ENCODE measurements around the gene ZNF780B.

Gene ZNF780B

GRCh38 chr19:40035996-40036395 lies 20.0 kb downstream of the ZNF780B start:
- no peak for DNase-seq

- no peak for DNase-seq
These were observed 22.0 kb downstream of the ZNF780B start for GRCh38 chr19:40033989-40034560.

DNA sequence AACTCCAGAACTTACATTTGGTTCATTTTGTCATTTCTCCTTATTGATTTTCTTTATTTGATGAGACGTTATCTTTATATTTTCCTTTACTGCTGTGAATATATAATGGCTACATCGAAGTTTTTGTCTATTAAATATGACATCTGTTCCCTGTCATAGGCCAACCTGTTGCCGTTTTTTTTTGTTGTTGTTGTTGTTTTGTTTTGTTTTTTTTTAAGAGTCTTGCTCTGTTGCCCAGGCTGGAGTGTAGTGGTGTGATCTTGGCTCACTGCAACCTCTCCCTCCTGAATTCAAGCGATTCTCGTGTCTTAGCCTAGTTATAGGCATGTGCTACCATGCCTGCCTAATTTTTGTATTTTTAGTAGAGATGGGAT lies 29.4 kb downstream of the ZNF780B start:
- DNase-seq: no peak

- no peak for DNase-seq
These were observed 30.0 kb downstream of the ZNF780B start for GRCh38 chr19:40025938-40026596.

DNA sequence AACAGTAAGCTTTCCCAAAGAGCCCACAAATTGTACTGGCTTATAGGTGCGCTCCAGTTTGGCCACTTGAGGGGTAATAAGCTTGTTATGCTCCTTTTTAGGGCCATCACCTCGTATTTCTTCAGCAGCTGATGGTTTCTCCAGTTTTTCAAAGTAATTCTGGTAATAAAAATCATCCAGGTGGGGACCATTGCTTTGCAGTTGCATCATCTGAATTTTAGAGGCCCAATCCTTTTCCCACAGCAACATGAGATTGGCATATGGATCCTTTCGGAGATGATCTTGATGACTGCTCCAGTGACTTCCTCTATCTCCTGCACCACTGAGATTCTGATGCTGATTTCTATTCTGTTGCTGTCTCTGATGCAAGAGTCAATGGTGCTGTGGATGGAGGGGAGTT lies 32.1 kb downstream of the ZNF780B start:
- DNase-seq: no peak

GRCh38 chr19:40013991-40014390 lies 42.0 kb downstream of the ZNF780B start:
- DNase-seq: no peak

- no peak for DNase-seq
These were observed 46.4 kb downstream of the ZNF780B start for GRCh38 chr19:40009674-40010073.

- no peak for DNase-seq
These were observed 49.7 kb downstream of the ZNF780B start for GRCh38 chr19:40006273-40006691.

DNA sequence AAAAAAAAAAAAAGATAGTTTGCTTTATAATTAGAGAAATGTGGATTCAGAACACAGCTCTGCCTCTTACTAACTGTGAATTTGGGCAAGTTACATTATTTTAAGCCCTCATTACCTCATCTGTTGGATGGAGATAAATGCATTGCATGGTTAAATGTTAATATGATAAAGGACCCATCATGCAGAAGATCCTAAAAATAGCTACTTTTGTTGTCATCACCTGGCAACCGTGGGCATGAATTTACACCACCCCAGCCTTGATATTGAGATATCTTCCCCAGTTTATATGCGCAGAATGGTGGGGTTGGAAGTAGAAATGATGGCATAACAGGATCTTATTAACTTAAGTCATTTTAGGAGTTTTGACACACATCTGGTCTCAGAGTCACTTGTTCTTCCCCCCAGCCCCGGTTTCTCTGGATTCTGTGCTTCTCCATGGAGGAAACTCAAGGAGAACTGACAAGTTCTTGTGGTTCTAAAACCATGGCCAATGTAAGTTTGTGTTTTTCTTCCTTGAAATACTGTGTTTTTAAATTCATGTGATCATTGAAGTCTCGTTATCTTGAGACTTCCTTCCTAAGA lies 50.2 kb downstream of the ZNF780B start:
- DNase-seq: no peak

DNA sequence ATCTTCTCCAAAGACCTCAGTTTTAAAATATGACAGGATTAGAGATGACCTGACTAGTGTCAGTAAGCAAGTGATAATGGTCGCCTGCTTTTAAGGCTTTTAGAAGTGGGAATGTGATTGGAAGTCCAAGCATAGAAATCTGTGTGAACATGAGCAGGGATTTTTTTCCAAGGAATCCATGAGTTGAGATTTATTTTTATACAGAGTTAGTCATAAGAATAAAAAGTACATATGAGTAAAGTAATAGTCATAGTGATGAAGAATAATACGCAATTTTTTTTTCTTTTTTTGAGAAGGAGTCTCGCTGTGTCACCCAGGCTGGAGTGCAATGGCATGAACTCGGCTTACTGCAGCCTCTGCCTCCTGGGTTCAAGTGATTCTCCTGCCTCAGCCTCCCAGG lies 57.5 kb downstream of the ZNF780B start:
- no peak for DNase-seq

GRCh38 chr19:39997638-39998216 lies 58.3 kb downstream of the ZNF780B start:
- no peak for DNase-seq

- DNase-seq: peak; percentile 89
These were observed 59.0 kb downstream of the ZNF780B start, which contains the start of gene ZNF546 for GRCh38 chr19:39996811-39997637. Gene ZNF546, plus strand, starts transcription at chr19:39997060. Its CDS starts 1,267 bp downstream, at chr19:39998327.

DNA sequence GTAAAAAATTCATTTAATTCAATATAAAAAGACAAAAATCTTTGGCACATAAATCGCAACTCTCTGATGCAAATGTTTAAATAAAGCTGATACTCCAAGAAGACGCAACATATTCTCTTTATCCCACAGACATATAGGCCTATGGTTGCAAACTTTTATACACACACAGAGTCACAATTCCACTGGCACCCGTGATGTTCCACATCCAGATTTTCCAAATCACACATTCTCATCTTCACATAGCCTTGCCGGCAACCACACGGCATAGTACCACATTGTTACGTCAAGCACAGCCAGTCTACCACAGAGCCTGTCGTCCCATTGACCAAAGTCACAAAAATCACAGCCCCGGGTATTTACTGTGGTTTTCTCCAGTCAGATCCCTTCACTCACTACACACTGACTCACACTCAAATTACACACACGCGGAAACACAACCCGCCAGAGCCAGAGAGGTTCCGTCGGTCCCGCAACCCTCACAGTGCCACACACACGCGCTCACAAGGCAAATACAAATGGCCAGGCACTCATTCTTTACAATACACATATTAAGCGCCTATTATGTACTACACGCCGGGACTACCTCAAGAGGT lies 59.7 kb downstream of the ZNF780B start:
- DNase-seq: no peak

DNA sequence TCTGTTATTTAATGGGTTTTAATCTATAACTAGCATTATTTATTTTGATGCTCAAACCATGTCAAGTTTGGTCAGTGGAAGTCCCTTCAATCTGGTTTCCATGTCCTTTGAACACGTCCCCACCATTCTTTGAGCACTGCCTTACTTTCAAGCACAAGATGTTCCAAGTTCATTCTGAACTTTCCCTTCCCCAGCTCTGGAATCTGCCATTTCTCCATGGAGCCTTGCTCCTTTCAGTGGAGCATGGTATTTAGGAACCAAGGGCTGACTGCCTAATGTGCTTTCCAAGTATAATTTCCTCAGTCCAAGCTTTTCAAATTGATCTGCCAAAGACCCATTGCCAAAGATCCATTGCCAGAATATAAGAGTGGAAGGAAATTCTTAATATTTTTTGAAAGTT lies 60.2 kb downstream of the ZNF780B start:
- no peak for DNase-seq

GRCh38 chr19:39994361-39994760 lies 61.7 kb downstream of the ZNF780B start:
- DNase-seq: no peak

- no peak for DNase-seq
These were observed 62.4 kb downstream of the ZNF780B start for GRCh38 chr19:39993605-39994004.

DNA sequence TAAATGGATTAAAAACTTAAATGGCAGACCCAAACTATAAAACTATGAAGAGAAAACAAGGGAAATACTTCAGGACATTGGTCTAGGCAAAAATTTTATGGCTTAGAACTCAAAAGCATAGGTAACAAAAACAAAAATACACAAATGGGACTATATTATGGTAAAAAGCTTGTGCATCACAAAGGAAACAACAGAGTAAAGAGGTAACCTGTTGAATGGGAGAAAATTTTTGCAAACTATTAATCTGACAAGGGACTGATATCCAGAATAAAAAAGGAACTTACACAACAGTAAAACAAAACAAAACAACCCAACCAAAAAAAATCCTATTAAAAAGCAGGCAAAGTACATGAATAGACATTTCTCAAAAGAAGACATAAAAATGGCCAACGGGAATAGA lies 68.4 kb downstream of the ZNF780B start:
- DNase-seq: no peak

DNA sequence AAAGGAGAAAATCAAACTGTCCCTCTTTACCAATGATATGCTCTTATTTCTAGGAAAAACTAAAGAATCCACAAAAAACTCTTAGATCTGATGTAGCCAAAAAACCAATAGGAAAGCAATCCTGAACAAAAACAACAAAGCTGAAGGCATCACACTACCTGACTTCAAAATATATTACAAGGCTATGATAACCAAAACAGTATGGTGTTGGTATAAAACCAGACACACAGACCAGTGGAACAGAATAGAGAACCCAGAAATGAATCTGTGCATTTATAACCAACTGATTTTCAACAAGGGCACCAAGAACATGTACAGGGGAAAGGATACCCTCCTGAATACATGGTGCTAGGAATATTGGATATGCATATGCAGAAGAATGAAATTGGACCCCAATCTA lies 68.9 kb downstream of the ZNF780B start:
- DNase-seq: no peak

- DNase-seq: no peak
These were observed 69.4 kb downstream of the ZNF780B start for GRCh38 chr19:39986643-39987042.

DNA sequence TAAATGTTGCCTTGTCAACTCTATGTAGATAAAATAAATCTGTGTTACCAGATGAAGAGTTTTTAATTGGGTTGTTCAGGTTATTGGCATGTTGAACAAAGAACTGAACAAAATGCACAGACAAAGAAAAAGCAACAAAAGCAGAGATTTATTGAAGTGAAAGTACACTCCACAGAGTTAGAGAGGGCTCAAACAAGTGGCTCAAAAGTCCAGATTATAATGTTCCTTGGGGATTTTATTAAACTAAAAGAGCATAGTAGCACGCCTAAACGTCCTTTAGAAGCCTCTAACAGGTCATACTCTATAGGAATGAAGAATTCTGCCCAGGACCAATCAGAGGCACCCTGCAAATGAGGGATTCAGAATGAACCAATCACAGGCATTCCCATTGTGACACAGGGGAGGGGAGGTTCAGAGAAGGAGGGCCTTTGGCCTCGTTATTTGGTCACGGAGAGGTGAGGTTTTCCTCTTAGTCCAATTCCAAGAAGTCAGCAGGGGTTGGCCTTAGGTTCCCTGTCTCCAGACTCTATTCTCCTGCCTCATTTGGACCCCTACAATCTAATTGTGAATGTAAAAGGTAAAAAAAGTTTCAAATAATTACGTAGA lies 72.2 kb downstream of the ZNF780B start:
- no peak for DNase-seq

DNA sequence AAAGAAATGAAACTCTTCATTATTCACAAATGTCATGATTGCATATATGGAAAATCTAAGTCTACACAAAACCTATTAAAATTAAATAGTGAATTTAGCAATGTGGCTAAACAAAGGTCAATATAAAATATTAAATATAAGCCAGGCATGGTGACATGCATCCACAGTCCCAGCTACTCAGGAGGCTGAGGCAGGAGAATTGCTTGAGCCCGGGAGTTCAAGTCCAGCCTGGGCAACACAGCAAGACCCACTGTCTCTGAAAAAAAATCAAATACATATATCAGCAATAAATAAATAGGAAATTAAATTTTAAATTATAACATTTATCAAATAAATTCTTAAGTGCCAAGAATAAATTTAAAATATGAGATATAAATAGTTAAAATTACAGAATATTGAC lies 73.1 kb downstream of the ZNF780B start:
- DNase-seq: no peak

Data from activated T-cell treated with anti-CD3 and anti-CD28 coated beads, Interleukin-2, amount 50 U/mL, for 1 hour (primary cell).